ENCODE measurements around the gene SMOC2.
"Not testable (repeated sequence)": the region's sequence is repeated elsewhere in the genome, so short reads cannot be mapped to it uniquely, and the experiment has no call there.

Gene SMOC2

DNA sequence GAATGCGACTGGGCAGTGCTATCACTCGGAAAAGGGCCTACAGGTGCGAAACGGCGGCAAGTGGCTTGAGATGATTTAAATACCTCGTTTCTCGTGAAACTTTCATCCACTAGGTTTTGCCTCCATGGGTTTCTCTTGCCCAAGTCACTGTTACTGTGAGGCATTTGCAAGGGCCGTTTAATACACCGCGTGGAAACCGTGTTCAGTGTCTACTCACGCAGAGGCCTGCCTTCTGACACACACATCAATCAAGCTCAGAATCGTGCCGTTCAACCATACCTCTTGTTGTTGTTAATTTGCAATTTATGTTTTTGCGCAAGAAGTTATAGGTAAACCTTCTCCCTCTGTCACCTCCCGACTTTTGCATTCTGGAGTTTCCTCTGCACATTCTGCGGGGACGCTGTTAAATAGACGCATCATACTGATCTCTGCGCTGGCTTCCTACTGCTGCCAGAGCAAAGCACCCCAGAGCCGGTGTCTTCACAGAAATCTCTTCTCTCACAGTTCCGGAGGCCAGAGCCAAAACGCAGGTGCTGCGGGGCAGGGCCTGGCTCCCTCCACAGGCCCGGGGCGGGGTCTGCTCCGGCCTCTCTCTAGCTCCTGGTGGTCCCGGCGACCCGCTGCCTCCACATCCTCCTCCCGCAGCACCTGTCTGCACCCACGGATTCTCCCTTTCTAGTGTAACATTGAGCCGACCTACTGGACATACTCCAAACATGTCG, 251.4 kb downstream of the SMOC2 start:
- DNase-seq = no peak

DNA sequence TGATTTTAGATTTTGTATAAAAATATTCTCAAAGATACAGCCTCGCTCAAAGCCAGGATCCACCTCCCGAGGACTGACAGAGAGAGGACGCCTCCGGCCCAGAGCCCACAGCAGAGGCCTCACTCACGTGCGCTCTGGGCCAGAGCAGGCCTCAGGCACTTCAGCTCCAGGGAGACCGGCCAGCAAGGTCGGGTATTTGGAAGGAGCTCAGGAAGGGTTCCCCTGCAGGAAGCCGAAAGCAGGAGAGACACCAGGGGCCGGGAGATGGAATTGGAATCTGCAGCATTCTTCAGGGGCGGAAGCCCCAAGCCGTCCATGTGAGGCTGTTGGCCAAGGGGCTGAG, 251.9 kb downstream of the SMOC2 start:
- DNase-seq = not testable (repeated sequence)

DNA sequence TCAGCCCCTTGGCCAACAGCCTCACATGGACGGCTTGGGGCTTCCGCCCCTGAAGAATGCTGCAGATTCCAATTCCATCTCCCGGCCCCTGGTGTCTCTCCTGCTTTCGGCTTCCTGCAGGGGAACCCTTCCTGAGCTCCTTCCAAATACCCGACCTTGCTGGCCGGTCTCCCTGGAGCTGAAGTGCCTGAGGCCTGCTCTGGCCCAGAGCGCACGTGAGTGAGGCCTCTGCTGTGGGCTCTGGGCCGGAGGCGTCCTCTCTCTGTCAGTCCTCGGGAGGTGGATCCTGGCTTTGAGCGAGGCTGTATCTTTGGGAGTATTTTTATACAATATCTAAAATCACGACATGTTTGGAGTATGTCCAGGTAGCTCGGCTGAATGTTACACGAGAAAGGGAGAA, 253.8 kb downstream of the SMOC2 start:
- DNase-seq = not testable (repeated sequence)

DNA sequence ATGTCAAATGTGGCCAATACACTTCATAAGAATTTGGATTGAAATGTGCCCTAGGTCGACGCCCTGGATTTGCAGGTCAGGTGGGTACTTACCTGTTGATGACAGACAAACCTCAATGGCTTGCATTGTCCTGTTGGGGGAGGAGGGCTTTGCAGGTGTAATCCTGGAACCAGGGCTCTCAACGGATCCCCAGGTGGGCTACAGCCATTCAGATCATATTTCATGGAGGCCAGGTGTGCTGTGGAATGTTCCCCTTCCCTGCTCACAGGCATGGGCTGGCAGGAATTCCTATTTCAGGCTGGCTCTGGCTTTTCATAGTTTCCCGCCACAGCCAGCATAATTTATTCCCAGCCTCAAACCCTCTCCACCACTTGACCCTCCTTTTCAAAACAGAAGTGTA, 254.7 kb downstream of the SMOC2 start:
- no peak for DNase-seq

DNA sequence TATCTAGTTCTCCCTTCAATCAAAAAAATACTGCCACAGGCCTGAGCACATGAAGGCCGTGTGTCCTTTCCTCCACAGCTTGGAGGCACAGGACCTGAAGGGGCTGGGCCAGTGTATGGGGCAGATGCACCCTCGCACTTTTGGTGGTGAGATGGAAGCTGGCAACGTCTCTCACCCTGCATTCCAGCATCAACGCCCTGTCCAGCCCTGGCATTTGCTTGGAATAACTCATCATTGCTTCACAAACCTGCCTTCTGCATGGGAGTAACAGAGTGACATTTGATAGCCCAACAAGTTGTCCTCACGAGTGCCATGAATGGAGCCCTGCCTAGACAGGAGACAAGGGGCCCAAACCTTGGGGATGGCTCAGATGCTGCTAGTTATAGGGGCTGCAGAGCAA, 257.9 kb downstream of the SMOC2 start:
- no peak for DNase-seq

DNA sequence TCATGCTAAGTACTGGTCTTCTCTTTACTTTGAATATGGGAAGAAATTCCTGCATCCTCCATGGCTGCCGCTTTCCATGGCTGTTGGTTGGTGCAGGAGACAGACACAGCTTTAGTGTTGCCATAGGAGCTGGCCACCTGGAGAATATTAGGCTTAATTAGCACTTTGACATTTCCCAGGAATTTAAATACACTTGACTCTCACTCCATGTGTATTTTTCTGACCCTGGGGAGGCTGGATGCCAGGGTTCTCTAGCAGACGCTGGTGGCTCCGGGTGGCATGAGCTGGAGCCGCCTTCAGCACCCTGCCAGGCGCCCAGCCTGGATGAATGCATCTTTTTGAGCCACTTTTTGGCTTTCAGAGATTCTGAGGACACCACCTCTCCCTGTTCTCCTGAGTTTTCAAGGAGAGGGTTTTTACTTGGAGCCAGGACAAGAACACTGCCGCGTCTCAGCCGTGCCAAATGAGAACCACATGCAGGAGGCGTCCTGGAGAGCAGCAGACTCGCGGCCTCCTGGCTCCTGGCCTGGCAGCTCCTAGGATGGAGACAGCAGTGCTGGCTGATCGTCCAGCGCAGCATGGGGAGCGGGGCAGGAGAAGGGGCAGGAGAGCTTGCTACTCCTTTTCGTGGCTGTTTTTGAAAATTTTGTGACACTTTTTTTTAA, 258.8 kb downstream of the SMOC2 start:
- DNase-seq = no peak

DNA sequence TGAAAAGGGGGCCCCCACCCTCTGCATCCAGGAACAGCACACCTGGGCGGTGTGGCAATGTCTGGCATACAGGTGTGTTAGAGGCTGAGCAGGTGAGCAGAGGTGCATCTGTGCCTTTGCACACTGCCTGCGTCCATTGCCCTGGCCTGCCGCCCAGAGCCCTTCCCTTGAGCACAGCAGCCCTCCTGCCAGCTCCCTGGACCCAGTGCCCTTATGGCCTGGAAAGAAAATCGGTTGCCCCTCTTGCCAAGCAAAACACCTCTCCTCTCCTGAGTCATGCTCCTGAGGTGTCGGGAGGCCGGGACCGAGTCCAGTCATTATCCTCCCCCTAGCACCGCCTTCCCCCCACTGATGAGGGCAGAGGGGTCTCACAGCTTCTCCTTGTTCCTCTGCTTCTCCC, 259.9 kb downstream of the SMOC2 start:
- DNase-seq = no peak

DNA sequence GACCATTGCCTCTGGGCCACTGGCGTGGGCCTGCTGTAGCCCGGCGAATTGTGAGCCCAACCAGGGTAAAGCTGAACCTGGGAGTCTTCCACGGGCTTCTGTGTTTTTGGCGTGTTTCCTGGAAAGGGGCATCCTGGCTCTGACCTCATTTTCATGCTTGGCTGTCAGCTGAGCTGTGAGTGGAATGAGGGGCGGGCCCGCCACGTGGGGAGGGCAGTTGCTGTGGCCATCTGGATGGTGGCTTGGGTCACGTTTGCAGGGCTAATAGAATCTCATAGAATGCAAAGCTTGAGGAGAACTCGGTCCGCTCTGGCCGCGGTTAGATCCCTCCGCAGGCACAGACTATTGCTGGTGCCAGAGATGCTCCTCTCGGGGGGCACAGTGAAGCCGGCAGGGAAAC, 263.0 kb downstream of the SMOC2 start:
- DNase-seq = no peak

DNA sequence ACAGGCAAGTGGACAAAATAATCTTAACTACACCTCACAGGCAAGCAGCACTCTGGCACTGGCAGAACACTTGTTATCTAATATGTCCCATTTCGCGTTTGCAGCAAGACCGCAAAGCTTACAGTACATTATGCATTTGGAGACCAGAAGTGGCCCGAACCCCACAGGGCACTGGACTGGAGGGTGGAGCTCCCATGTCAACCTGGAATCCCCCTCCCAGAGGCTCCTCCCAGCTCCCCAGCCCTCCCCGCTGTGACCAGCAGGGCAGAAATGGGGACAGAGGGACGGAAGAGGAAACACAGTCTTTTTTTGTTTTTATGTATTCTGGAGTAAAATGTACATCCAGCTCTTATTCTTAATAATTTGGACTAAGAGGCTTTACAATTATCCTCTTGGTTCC, 263.7 kb downstream of the SMOC2 start:
- DNase-seq = no peak

DNA sequence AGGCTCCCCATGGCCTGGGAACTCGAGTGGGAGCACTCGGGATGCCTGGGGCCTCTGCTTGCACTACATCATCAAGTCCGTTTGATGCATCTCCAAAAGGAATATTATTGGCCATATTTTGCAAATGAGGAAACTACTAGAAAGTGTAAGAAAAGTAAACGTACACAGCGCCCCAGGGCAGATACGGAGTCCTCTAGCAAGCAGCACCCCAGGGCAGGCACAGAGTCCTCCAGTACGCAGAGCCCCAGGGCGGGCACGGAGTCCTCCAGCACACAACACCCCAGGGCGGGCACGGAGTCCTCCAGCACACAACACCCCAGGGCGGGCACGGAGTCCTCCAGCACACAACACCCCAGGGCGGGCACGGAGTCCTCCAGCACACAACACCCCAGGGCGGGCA, 264.3 kb downstream of the SMOC2 start:
- DNase-seq = not testable (repeated sequence)

DNA sequence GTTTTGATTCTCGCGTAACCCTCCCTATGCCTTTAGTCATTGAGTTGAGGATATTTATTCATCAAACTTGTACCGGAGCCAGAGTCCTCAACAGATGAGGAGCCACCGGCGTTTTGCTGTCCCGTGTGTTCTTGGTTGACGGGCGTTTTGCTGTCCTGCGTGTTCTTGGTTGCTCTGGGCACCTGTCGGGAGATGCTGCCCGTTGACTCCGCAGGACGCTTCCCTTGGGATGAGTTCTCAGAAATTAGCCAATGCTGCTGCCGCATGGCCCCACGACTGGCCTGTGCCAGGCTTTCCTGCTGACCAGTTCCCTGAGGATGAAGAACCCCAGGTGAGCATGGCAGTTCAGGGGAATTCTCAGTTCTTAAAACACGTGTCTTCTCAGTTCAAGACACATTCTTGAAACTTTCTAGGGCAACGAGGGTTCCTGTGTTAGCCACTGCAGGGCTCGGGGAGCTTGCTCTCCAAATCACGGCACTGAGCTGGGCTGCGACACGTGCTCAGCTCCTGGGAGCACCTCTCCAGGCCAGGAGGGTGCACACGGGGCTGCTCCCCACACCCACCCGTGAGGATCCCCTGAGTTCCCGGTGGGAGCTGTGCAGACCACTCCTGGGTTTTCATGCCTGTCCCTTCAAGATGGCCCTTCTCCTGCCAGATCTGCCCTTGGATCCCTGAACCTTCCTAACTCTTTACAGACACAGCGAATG, 265.6 kb downstream of the SMOC2 start:
- no peak for DNase-seq

DNA sequence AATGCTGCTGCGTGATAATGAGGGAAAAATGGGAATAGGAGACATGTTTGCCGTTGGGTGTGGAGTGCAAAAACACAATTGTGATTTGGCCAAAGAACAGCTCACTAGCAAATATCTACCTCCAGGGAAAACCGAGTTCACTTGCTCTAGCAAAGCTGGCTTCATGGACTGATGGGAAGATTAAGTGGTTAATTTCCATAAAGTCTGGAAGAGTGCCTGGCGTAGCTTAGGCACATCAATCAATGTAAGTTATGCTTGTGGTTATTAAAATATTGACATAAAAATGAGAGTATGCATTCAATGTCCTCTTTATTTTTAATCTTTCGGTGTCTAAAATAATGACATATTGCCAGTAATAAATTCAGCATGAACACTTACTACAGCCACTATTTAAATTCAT, 267.5 kb downstream of the SMOC2 start:
- DNase-seq = no peak

DNA sequence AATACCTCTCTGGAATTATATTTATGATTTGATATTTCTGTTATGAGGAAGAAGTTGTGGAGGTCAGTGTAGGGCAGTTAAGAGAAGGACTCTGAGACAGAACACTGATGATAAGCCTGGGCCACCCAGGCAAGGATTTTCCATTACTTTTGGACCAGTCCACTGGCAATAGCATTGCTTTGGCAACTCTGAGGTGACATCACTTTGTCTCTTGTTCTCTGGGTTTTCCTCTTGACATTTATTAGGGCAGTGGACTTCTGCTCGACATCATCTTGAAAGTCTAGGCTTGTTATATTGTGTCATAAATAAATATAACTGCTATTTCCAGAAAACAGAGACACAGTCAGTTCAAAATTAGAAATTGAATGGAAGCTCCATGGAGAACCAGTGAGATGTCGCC, 268.0 kb downstream of the SMOC2 start:
- DNase-seq = no peak

DNA sequence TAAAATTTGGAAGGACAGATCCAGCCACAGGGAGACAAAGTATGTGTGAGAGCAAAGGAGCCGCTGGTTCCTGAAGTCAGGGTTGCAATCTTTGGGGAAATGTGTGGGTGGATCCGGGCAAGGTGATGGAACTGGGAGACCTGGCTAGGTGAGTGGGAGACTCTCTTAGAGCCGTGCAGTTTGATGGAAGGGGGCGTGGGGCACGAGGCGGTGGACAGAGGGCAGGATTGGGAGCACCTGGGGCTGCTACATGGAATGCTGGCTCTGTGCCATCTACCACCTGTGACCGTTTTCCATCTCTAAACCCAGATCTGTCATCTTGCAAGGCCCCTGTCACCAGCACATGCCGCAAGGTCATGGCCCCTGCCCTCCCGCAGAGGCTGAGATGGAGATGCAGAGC, 268.4 kb downstream of the SMOC2 start:
- no peak for DNase-seq

DNA sequence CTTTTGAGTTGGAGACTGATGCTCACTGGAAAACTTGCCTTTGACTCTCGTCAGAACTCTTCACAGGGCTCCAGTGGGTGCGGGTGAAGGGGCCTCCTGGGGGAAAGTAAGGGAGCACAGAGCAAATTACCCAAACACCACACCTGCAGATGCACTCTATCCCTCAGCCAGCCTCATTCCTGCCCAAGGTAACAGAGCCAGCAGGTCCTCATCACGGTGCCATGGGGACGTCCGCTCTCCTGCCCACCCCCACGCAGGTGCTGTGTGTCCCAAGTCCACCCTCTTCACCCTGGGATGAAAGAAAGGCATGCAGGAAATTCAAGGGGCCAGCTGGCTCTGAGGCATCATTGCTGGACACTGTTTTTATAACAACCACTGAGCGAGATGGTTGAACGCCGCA, 269.0 kb downstream of the SMOC2 start:
- DNase-seq = no peak

DNA sequence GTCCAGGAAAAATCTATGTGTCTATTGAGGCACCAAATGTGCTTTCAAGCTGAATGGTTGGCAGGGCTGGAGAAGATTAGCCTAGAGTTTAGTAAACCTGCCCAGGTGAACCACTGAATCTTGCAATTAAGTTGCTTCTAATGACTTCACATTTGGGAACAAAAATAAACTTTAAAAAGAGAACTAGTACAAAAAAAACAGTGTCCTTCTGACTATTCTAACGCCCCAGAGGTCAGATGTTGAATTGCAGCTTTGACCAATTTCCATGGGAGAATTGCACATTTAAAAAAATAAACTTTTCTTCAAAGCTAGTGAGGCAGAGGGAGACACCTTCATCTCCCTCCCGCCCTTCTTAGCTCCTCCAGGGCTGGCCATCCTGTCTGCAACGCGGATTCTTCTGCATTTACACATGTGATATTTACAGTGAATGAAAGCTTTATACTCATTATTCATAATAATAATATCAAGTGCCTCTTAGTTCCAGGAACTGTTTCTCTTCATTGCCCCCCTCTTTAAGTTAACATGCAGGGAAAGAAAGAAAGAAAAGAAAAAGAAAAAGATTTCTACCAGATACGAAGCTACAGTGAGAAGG, 270.2 kb downstream of the SMOC2 start:
- DNase-seq = no peak

DNA sequence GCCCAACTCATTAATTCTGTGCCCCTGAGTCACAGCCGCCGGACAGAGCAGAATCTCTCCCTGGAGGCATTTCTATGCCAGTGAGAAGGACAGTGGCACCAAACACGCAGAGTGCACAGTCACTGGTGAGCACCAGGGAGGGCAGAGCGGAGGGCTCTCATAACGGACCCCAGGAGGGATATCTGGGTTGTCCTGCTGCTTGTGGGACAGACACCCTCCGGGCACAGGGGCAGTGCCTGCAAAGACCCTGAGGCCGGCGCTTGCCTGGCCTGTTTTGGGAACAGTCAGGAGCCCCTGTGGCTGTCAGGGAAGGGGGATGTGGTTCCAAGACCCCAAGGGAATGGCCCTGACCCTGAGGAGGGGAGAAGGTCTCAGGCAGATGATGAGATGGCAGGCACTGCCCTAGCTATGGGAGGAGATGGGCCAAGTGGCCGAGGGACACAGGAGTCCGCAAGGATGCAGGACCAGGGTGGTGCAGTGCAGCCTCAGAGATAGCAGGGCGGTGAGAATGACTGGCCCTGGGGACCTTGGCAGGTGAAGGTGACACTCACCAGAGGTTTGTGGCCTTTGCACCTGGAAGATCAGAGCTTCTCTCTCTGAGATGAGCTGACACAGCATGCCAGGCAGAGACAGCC, 270.8 kb downstream of the SMOC2 start:
- no peak for DNase-seq

DNA sequence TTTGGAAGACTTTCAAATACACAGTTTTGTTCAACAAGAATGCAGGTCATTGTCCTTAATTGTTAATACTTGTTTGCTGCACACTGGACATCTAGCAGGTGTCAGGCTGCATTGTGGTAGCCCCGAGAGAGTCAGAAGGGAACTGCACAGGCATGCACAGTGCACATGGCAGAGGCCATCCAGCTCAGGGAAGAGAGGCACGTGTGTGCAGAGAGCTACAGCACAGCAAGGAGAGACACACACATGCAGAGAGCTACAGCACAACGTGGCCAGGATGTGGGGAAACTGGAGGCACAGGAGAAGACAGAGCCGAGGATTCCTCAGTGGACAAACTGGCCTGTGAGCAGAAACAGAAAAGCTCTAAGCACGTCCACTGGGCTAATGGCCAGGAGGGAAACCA, 272.0 kb downstream of the SMOC2 start:
- no peak for DNase-seq

DNA sequence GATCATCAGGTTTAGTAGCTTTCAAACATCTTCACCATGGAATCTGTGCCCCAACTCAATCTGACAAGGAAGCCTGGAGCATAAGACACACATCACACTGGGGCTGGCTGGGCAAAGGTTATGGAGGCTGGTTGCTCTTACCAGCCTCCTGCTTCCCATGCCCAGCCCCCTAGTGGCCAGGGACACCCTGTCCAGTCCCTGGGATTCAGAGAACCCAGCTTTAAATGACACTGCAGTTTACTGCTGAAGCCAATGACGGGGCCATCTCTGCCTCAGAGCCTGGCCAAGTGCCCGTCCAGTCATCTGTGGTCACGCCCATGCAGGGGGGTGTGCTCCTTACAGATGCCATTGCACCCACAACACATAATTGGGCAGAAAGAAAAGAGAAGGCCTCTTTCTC, 272.9 kb downstream of the SMOC2 start:
- no peak for DNase-seq

DNA sequence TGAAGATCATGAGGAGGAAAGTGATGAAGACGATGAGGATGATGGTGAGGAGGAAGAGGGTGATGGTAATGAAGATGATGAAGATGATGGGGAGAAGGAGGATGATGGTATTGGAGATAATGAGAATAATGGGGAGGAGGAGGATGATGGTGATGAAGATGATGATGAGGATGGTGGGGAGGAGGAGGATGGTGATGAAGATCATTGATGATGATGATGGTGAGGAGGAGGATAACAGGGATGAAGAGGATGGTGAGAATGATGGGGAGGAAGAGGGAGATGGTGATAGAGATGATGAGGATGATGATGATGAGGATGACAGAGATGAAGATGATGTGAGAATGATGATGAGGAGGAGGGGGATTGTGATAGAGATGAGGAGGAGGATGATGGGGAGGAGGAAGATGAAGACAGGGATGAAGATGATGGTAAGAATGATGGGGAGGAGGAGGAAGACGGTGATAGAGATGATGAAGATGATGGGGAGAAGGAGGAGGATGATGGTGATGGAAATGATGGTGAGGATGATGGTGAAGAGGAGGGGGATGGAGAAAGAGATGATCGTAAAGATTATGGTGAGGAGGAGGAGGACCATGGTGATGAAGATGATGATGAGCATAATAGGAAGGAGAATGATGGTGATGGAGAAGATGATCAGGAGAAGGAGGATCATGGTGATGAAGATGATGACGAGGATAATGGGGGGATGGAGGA, 273.7 kb downstream of the SMOC2 start:
- DNase-seq = no peak

DNA sequence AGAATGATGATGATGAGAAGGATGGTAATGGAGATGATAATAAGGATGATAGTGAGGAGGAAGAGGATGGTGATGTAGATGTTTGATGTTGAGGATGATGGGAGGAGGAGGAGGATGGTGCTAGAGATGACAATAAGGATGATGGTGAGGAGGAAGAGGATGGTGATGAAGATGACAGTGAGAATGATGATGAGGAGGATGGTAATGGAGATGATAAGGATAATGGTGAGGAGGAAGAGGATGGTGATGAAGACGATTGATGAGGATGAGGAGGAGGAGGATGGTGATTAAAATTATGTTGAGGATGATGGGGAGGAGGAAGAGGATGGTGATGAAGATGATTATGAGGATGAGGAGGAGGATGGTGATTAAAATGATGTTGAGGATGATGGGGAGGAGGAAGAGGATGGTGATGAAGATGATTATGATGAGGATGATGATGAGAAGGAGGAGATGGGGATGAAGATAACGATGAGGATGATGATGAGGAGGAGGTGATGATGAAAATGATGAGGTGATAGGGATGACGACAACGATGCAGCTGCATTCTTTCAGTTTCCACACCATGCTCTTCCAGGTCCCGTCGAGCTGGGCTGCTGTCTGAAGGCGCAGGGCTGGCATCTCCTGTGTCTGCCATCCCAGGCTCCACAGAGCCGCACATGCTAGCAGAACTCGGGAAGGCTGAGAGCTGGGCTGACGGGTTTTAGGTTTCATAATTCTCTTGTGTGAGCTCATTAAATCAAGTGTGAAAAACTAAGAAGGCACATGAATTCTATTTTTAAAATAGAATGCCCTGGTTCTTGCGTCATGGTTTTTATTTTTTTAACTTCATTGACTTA, 274.9 kb downstream of the SMOC2 start:
- no peak for DNase-seq

DNA sequence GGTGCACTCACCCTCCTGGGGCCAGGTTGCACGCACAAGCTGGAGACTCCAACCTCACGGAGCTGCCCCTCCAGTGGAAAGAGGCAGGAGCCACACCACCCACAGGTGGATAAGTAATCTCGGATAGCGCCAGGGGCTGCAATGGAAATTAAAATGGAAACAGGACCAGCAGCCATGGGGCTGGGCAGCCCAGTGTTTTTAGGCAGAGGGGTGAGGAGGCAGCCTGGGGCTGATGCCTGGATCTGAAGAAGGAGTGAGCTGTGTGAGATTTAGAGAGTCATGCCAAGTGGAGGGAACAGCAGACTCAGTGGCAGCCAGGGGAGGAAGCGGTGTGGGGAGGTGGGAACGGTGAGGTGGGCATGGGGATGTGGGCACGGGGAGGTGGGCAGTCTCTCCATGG, 275.6 kb downstream of the SMOC2 start:
- no peak for DNase-seq

Measured in activated effector memory CD4-positive, alpha-beta T cell treated with Interleukin-2 at 50 U/mL for 16 hours (primary cell).